Bronchial epithelial cell (primary cell): ENCODE data around the gene TFAP2B. TPM values are rescaled to one million over a fixed set of nuclear protein-coding genes. Genes with fewer than 3 reads are reported as not detected.

Experiments
- DNase-seq: peaks from one replicate; pipeline ENCODE4 v3.0.0-alpha.2; 2010; ENCODE audit warnings: low read depth
- FAIRE-seq: peaks from 2 replicates; lab custom pipeline; 2011; peaks lifted over from hg19 to GRCh38; lab: Jason Lieb, UNC
- H3K27me3 ChIP-seq: 2 replicates; pipeline ENCODE4 v1.5.1; 2011; ENCODE audit warnings: low read length; ENCODE audit not compliant: control insufficient read depth, insufficient read depth
- H3K36me3 ChIP-seq: 2 replicates; pipeline ENCODE4 v1.5.1; 2011; ENCODE audit warnings: low read length; ENCODE audit not compliant: control insufficient read depth, insufficient read depth
- H3K4me3 ChIP-seq: 2 replicates; pipeline ENCODE4 v1.5.1; 2011; ENCODE audit warnings: mild to moderate bottlenecking, low read depth, low read length, control low read depth
- total RNA-seq: library from RNA; depleted of rRNA; stranded (reverse); fragments of >200 nt; gene quantifications from 2 replicates; pipeline ENCODE4 v1.2.1, GENCODE V29; 2014
- TF ChIP-seq, protein P1 (sequence below): IDR thresholded peaks from 2 replicates; pipeline ENCODE4 v1.5.1; 2011; ENCODE audit warnings: mild to moderate bottlenecking, moderate library complexity, low read length, control low read depth, inconsistent platforms; ENCODE audit not compliant: insufficient read depth, severe bottlenecking

TFAP2B gene
- total RNA-seq, 1 donor from 2014 or later = not detected

DNA sequence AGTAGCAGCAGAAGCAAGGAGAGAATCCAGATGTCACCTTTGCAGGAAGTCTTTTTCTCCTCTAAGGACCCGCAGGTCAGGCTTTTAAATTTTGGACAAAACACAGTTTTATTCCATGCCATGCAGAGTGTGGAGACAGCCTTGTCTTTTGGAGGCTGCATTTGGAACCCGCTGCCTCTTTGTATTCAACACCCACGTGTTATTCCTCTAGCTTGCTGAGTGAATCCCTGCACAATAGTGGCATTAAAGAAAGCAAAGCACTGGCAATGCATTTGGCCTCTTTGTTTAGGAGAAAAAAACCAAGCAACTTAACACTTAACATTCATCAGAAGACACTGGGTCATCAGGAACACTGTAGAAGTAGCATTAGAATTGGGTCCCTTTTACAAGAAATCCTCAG is 43.5 kb downstream of the TFAP2B start:
- Histone ChIP-seq H3K4me3 (no peak overlapping the region), H3K27me3 (no peaks in the 10 kb centered on the region), H3K36me3 (no peaks in the 10 kb centered on the region)
- DNase-seq (no peak), FAIRE-seq (no peak)
- TF ChIP-seq, protein P1, sequence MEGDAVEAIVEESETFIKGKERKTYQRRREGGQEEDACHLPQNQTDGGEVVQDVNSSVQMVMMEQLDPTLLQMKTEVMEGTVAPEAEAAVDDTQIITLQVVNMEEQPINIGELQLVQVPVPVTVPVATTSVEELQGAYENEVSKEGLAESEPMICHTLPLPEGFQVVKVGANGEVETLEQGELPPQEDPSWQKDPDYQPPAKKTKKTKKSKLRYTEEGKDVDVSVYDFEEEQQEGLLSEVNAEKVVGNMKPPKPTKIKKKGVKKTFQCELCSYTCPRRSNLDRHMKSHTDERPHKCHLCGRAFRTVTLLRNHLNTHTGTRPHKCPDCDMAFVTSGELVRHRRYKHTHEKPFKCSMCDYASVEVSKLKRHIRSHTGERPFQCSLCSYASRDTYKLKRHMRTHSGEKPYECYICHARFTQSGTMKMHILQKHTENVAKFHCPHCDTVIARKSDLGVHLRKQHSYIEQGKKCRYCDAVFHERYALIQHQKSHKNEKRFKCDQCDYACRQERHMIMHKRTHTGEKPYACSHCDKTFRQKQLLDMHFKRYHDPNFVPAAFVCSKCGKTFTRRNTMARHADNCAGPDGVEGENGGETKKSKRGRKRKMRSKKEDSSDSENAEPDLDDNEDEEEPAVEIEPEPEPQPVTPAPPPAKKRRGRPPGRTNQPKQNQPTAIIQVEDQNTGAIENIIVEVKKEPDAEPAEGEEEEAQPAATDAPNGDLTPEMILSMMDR = no peak

DNA sequence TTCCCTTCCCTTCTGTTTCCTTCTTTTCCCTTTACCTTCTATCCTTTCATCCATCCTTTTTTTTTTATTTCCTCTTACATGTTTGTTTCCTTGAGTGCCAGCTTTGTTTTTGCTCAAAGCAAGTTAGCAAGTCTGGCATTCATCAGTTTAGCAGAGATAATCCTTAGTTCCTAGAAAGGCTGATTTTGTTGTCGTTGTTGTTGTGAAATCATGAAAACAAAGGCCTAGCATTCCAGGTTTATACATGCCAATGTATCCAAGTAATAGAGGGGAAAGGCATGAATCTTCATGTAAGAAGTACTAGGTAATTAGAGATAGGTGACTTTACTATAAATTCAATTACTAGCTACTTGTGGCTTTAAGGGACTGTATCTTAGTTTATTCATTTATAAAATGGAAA is 45.9 kb downstream of the TFAP2B start:
- no peak for FAIRE-seq
- Histone ChIP-seq H3K4me3 (no peak overlapping the region), H3K27me3 (no peaks in the 10 kb centered on the region), H3K36me3 (no peaks in the 10 kb centered on the region)
- DNase-seq = peak; percentile 8
- TF ChIP-seq, protein P1 = no peak

DNA sequence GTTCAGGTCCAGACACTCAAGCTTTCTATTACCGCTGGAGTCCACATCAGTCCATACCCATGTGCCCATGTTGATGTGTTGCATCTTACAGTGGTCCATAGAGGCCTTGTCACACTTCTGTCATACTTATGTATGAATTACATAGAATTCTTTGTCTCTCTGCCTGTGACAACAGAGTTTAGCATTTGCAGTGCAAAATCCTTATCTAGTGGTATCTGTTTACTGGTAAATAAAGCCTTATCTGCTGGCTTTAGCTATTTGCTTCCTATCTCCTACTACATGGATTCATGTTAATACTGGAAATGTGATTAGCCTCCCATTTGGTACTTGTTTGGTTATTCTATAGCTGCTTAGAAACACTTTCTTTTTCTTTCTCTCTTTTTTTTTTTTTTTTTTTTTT is 49.8 kb downstream of the TFAP2B start:
- TF ChIP-seq, protein P1 = no peak
- Histone ChIP-seq H3K36me3 (no peaks in the 10 kb centered on the region), H3K4me3 (no peak overlapping the region), H3K27me3 (no peaks in the 10 kb centered on the region)
- FAIRE-seq = no peak
- no peak for DNase-seq

DNA sequence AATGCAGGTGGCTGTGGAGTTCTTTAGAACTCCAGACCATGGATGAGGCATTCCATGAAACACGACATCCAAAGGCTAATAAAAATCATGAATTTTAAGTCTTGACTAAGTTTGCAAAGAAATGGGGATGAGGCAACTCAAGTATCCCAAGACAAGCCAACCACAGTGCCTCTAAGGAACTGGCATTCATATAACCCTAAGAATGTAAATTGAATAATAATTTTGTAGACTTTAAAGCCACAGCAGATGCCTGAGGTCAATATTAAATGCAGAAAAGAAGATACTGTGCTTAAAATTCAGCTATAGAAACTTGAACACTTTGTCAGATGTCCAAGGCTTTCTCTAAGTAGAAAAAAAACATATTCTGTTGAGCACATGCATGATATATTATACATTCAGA is 54.5 kb downstream of the TFAP2B start:
- FAIRE-seq = no peak
- Histone ChIP-seq H3K27me3 (no peaks in the 10 kb centered on the region), H3K36me3 (no peaks in the 10 kb centered on the region), H3K4me3 (no peak overlapping the region)
- TF ChIP-seq, protein P1 = no peak
- no peak for DNase-seq

DNA sequence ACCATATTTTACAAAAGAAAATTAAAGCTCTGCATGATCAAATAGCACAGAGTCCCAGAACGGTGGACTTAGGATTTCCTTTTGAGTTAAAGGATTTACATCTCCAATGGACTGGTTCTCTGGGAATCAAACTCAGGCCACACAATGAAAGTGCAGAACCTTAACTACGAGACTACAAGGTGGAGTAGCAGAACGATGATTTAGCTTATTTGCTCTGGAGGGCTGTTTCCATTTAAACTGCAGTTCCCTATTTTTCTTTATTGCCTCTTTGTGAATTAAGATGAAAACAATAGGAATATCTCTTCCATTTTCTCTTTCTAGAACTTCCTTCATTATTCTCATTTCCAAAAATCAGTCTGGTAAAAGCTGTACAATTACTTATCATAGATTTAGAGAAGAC is 65.7 kb downstream of the TFAP2B start:
- DNase-seq (no peak), FAIRE-seq (no peak)
- no peaks in the 10 kb centered on the region for H3K36me3 ChIP-seq
- TF ChIP-seq, protein P1 = no peak
- no peaks in the 10 kb centered on the region for H3K27me3 ChIP-seq
- no peak overlapping the region for H3K4me3 ChIP-seq

DNA sequence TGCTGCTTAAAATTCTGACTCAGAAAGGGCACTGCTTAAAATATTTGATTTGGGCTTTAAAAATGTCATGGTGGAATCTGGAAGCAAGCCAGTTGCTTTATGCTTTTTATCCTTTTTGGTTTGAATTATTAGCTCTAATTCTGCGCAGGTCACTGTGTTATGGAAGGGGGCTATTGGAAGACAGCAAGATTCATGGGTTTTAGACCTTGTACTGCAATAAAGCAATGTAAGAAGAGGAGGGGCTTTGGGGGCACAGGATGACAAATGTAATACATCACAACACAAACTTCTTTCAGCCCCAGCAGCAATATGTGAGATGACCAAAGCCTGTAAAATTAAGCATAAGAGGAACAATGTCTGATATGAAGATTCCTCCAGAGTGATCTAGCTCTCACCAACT is 68.4 kb downstream of the TFAP2B start:
- no peak for FAIRE-seq
- H3K36me3 ChIP-seq = no peaks in the 10 kb centered on the region

More for the DNA sequence above, 68.4 kb downstream of the TFAP2B start:
- Histone ChIP-seq H3K4me3 (no peak overlapping the region), H3K27me3 (no peaks in the 10 kb centered on the region)
- TF ChIP-seq, protein P1 = no peak
- DNase-seq = no peak
